Nephron (organoid): ENCODE data around the gene ROBO2.

Source experiments
- H3K27ac Mint-ChIP-seq, 3 experiments: 2 replicates each; pipeline ENCODE4 v1.8.0; 2020; ENCODE audit warnings: mixed read lengths in 3 of 3, mild to moderate bottlenecking in 2 of 3, moderate library complexity in 1 of 3
- H3K27me3 Mint-ChIP-seq: 2 replicates; pipeline ENCODE4 v1.8.0; 2021; ENCODE audit warnings: low read depth, mild to moderate bottlenecking, moderate library complexity, mixed read lengths
- H3K36me3 Mint-ChIP-seq: 2 replicates; pipeline ENCODE4 v1.8.0; 2020; ENCODE audit warnings: low read depth, mixed read lengths
- H3K4me1 Mint-ChIP-seq: 2 replicates; pipeline ENCODE4 v1.8.0; 2020; ENCODE audit warnings: mixed read lengths
- H3K4me3 Mint-ChIP-seq, 3 experiments: 2 replicates each; pipeline ENCODE4 v1.8.0; 2020; ENCODE audit warnings: mild to moderate bottlenecking in 3 of 3, mixed read lengths in 3 of 3, moderate library complexity in 2 of 3
- H3K9me3 Mint-ChIP-seq: 2 replicates; pipeline ENCODE4 v1.8.0; 2020; ENCODE audit warnings: mixed read lengths
- CTCF ChIP-seq, 3 experiments: fragments of 200-600 bp; sonication (generic); IDR thresholded peaks; one replicate each; pipeline ENCODE4 v1.5.0; 2021; ENCODE audit warnings: antibody characterized with exemption in 3 of 3; ENCODE audit not compliant: unreplicated experiment in 3 of 3

Gene ROBO2

GRCh38 chr3:77288348-77288747, 248.4 kb downstream of the ROBO2 start:
- H3K4me1 Mint-ChIP-seq: peaks cover 16% of the 10 kb centered on the region
- no peaks in the 10 kb centered on the region for H3K36me3 Mint-ChIP-seq
- no peaks in the 10 kb centered on the region for H3K27me3 Mint-ChIP-seq
- no peak overlapping the region for H3K4me3 Mint-ChIP-seq
- no peaks in the 10 kb centered on the region for H3K9me3 Mint-ChIP-seq
- no peak overlapping the region for H3K27ac Mint-ChIP-seq
- TF ChIP-seq CTCF (IDR thresholded peaks at IDR 0.05; ENCODE audit: unreplicated experiment in 3 of 3): no peak

DNA sequence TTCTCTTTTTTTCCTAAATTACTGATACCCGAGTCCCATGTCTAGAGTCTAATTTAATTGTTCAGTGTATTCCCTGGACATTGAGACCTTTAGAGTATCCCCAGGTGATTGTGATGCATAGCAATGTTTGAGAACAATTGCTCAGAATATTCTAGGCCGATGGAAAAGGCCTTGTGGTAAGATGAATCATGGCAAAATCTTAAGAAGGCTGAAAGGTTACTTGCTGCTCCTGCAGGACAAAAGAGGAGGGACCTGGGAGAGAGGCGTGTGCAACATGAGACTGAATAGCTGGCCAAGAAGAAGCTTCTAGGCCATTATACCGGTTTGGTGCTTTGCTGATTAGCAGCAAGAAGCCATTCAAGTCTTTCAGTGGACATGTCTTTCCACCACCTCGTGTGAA, 256.6 kb downstream of the ROBO2 start:
- no peak for TF ChIP-seq CTCF (IDR thresholded peaks at IDR 0.05; ENCODE audit: unreplicated experiment in 3 of 3)
- peaks cover 6% of the 10 kb centered on the region for H3K4me1 Mint-ChIP-seq
- H3K27me3 Mint-ChIP-seq: no peaks in the 10 kb centered on the region
- no peak overlapping the region for H3K27ac Mint-ChIP-seq
- H3K4me3 Mint-ChIP-seq: no peak overlapping the region
- no peaks in the 10 kb centered on the region for H3K36me3 Mint-ChIP-seq
- no peaks in the 10 kb centered on the region for H3K9me3 Mint-ChIP-seq

- no peaks in the 10 kb centered on the region for H3K36me3 Mint-ChIP-seq
- TF ChIP-seq CTCF (IDR thresholded peaks at IDR 0.05; ENCODE audit: unreplicated experiment in 3 of 3): no peak
- no peaks in the 10 kb centered on the region for H3K9me3 Mint-ChIP-seq
- H3K4me3 Mint-ChIP-seq: no peak overlapping the region
- H3K27ac Mint-ChIP-seq: no peak overlapping the region
- peaks cover 6% of the 10 kb centered on the region for H3K4me1 Mint-ChIP-seq
- no peaks in the 10 kb centered on the region for H3K27me3 Mint-ChIP-seq
These were observed 258.5 kb downstream of the ROBO2 start for GRCh38 chr3:77298417-77298816.

DNA sequence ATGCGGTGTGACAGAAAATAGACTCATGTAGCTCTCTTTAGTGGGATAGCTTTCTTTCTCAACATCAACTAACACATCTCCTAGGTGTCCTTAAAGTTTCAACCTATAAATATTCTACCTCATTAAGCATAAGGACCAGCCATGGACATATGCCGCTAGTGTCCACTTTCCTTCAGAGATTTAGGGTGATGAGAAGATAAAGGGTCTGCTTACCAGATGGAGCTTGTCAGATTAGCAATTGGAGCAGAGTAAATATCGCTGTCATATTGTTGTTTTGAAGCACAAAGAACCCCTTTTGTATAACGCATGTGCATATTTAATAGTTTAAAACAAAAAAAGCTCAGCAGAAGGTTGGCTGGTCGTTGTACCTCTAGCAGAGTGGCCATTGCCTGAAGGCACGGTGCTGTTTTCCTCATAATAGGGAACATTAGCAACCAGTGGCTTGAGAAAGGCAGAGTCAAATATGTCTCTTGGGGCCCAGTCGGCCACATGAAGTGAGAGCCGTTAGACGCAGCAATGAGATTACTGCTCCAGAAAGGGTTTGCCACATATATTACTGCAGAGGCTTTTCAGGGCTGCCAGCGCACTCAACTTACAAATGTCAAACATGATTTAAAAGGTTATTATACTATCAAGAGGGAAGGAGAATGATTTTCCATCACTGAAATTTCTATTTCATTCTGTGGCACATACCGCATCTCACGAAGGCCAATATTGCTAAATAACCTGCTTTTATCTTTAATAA, 264.2 kb downstream of the ROBO2 start:
- Mint-ChIP-seq H3K9me3 (no peaks in the 10 kb centered on the region), H3K36me3 (no peaks in the 10 kb centered on the region), H3K27me3 (no peaks in the 10 kb centered on the region), H3K27ac (no peak overlapping the region), H3K4me3 (no peak overlapping the region), H3K4me1 (no peaks in the 10 kb centered on the region)
- TF ChIP-seq CTCF (IDR thresholded peaks at IDR 0.05; ENCODE audit: unreplicated experiment in 3 of 3): no peak

DNA sequence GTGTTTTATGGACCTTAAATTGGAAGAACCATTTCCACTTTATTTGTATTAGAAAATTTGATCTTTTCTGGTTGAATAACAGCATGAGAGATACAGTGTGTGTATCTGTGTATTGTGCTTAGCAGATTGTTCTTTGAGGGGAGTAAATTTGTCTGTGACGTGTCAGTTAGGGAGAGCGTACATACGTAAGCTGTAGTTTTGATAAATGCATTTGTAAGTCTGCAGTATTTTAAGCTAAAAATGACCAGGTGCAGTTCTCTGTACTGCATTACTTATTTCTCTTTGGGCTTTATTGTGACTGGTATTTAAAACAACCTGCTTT, 264.8 kb downstream of the ROBO2 start:
- no peaks in the 10 kb centered on the region for H3K4me1 Mint-ChIP-seq
- H3K9me3 Mint-ChIP-seq: no peaks in the 10 kb centered on the region
- H3K36me3 Mint-ChIP-seq: no peaks in the 10 kb centered on the region
- no peak for TF ChIP-seq CTCF (IDR thresholded peaks at IDR 0.05; ENCODE audit: unreplicated experiment in 3 of 3)
- no peak overlapping the region for H3K4me3 Mint-ChIP-seq
- H3K27me3 Mint-ChIP-seq: no peaks in the 10 kb centered on the region
- H3K27ac Mint-ChIP-seq: no peak overlapping the region

GRCh38 chr3:77309460-77309859, 269.6 kb downstream of the ROBO2 start:
- no peaks in the 10 kb centered on the region for H3K9me3 Mint-ChIP-seq
- TF ChIP-seq CTCF (IDR thresholded peaks at IDR 0.05; ENCODE audit: unreplicated experiment in 3 of 3): no peak
- H3K4me1 Mint-ChIP-seq: no peaks in the 10 kb centered on the region
- H3K36me3 Mint-ChIP-seq: no peaks in the 10 kb centered on the region
- no peak overlapping the region for H3K4me3 Mint-ChIP-seq
- no peak overlapping the region for H3K27ac Mint-ChIP-seq
- no peaks in the 10 kb centered on the region for H3K27me3 Mint-ChIP-seq
